Neural cell (in vitro differentiated cells): ENCODE measurements around the gene DEFB116. TPM values are rescaled to one million over a fixed set of nuclear protein-coding genes. Genes with fewer than 3 reads are reported as not detected.

Source experiments
- H2AFZ ChIP-seq: fragments of 200-600, 300-800 bp; sonication (generic), shearing (Covaris generic); 2 replicates; pipeline ENCODE4 v1.6.0; 2014; ENCODE audit warnings: low read depth, mild to moderate bottlenecking, antibody characterized with exemption, low read length, moderate library complexity
- H3F3A ChIP-seq: fragments of 200-600 bp; shearing (Covaris generic); 2 replicates; pipeline ENCODE4 v1.6.1; 2016; ENCODE audit warnings: mild to moderate bottlenecking, moderate library complexity, mixed read lengths, antibody characterized with exemption, low read length; ENCODE audit not compliant: insufficient read depth, poor library complexity, severe bottlenecking
- H3K27ac ChIP-seq: fragments of 200-600, 300-800 bp; sonication (generic), shearing (Covaris generic); 2 replicates; pipeline ENCODE4 v1.5.1; 2014; ENCODE audit warnings: mild to moderate bottlenecking, low read length, moderate library complexity
- H3K27me3 ChIP-seq: fragments of 300-800, 200-600 bp; sonication (generic), shearing (Covaris generic); 2 replicates; pipeline ENCODE4 v1.6.0; 2014; ENCODE audit warnings: mild to moderate bottlenecking, low read depth, low read length, moderate library complexity; ENCODE audit not compliant: insufficient read depth
- H3K36me3 ChIP-seq: fragments of 300-800, 200-600 bp; sonication (generic), shearing (Covaris generic); 2 replicates; pipeline ENCODE4 v1.5.1; 2014; ENCODE audit warnings: mild to moderate bottlenecking, antibody characterized with exemption, low read length, moderate library complexity; ENCODE audit not compliant: insufficient read depth
- H3K4me2 ChIP-seq: fragments of 300-800, 200-600 bp; sonication (generic), shearing (Covaris generic); 2 replicates; pipeline ENCODE4 v1.6.0; 2014; ENCODE audit warnings: mild to moderate bottlenecking, low read length
- H3K4me3 ChIP-seq: fragments of 300-800, 200-600 bp; sonication (generic), shearing (Covaris generic); 2 replicates; pipeline ENCODE4 v1.5.1; 2014; ENCODE audit warnings: mild to moderate bottlenecking, low read length, moderate library complexity
- H3K79me2 ChIP-seq: fragments of 200-600 bp; shearing (Covaris generic); replicated peaks from 2 replicates; pipeline ENCODE4 v1.6.0; 2014; ENCODE audit warnings: mild to moderate bottlenecking, low read length, moderate library complexity; ENCODE audit not compliant: insufficient read depth
- H3K9ac ChIP-seq: fragments of 300-800, 200-600 bp; sonication (generic), shearing (Covaris generic); 2 replicates; pipeline ENCODE4 v1.6.1; 2016; ENCODE audit warnings: mild to moderate bottlenecking, low read length, mixed read lengths
- H3K9me2 ChIP-seq: fragments of 200-600 bp; shearing (Covaris generic); 2 replicates; pipeline ENCODE4 v1.6.1; 2016; ENCODE audit warnings: mild to moderate bottlenecking, low read length, mixed read lengths; ENCODE audit not compliant: insufficient read depth
- H3K9me3 ChIP-seq: fragments of 200-600, 300-800 bp; sonication (generic), shearing (Covaris generic); 2 replicates; pipeline ENCODE4 v1.6.1; 2016; ENCODE audit warnings: mild to moderate bottlenecking, mixed run types, low read length, moderate library complexity, mixed read lengths
- H4K20me1 ChIP-seq: fragments of 200-600 bp; shearing (Covaris generic); 2 replicates; pipeline ENCODE4 v1.6.1; 2016; ENCODE audit warnings: mild to moderate bottlenecking, mixed run types; ENCODE audit not compliant: insufficient read depth
- EP300 ChIP-seq: fragments of 450-650 bp; conservative IDR thresholded peaks from 2 replicates; pipeline ENCODE4 v1.6.1; 2014; ENCODE audit warnings: antibody characterized with exemption, mild to moderate bottlenecking, moderate library complexity; ENCODE audit not compliant: poor library complexity, severe bottlenecking
- EZH2 ChIP-seq: fragments of 200-600, 300-800 bp; shearing (Covaris generic), sonication (generic); IDR thresholded peaks from 2 replicates; pipeline ENCODE4 v1.6.1; 2014; ENCODE audit warnings: antibody characterized with exemption, low read length, borderline replicate concordance, mild to moderate bottlenecking; ENCODE audit not compliant: insufficient read depth, poor library complexity, severe bottlenecking
- MXI1 ChIP-seq: fragments of 450-650 bp; conservative IDR thresholded peaks from 2 replicates; pipeline ENCODE4 v1.6.1; 2014; ENCODE audit warnings: antibody characterized with exemption, mild to moderate bottlenecking; ENCODE audit not compliant: poor library complexity, severe bottlenecking
- POLR2AphosphoS5 ChIP-seq: IDR thresholded peaks from 2 replicates; pipeline ENCODE4 v1.6.1; 2012
- RAD21 ChIP-seq: fragments of 450-650 bp; conservative IDR thresholded peaks from 2 replicates; pipeline ENCODE4 v1.6.1; 2014; ENCODE audit warnings: antibody characterized with exemption, mild to moderate bottlenecking, moderate library complexity
- SMC3 ChIP-seq: fragments of 450-650 bp; conservative IDR thresholded peaks from 2 replicates; pipeline ENCODE4 v1.6.1; 2014; ENCODE audit warnings: antibody characterized with exemption, mild to moderate bottlenecking, moderate library complexity; ENCODE audit not compliant: poor library complexity
- TAF1 ChIP-seq: IDR thresholded peaks from 2 replicates; pipeline ENCODE4 v1.6.1; 2012; ENCODE audit warnings: low read depth
- polyA plus RNA-seq: library from polyadenylated mRNA; depleted of rRNA; stranded (reverse); fragments of >200 nt; gene quantifications from 2 replicates; pipeline ENCODE4 v1.2.3, GENCODE V29; 2014
- TF ChIP-seq, protein P1 (sequence below): IDR thresholded peaks from 2 replicates; pipeline ENCODE4 v1.6.1; 2012; ENCODE audit warnings: borderline replicate concordance
- TF ChIP-seq, protein P2 (sequence below): fragments of 450-650 bp; IDR thresholded peaks from 2 replicates; pipeline ENCODE4 v1.5.1; 2014; ENCODE audit warnings: antibody characterized with exemption, mild to moderate bottlenecking, moderate library complexity; ENCODE audit not compliant: poor library complexity, severe bottlenecking

The DEFB116 gene
- polyA plus RNA-seq, 1 donor from 2014 or later, result not detected

GRCh38 chr20:31260326-31260932 is 48.0 kb downstream of the DEFB116 start:
- TF ChIP-seq MXI1 (no peak), RAD21 (no peak), EZH2 (no peak), SMC3 (no peak), POLR2AphosphoS5 (no peak), TAF1 (no peak), EP300 (no peak)
- TF ChIP-seq, protein P1, sequence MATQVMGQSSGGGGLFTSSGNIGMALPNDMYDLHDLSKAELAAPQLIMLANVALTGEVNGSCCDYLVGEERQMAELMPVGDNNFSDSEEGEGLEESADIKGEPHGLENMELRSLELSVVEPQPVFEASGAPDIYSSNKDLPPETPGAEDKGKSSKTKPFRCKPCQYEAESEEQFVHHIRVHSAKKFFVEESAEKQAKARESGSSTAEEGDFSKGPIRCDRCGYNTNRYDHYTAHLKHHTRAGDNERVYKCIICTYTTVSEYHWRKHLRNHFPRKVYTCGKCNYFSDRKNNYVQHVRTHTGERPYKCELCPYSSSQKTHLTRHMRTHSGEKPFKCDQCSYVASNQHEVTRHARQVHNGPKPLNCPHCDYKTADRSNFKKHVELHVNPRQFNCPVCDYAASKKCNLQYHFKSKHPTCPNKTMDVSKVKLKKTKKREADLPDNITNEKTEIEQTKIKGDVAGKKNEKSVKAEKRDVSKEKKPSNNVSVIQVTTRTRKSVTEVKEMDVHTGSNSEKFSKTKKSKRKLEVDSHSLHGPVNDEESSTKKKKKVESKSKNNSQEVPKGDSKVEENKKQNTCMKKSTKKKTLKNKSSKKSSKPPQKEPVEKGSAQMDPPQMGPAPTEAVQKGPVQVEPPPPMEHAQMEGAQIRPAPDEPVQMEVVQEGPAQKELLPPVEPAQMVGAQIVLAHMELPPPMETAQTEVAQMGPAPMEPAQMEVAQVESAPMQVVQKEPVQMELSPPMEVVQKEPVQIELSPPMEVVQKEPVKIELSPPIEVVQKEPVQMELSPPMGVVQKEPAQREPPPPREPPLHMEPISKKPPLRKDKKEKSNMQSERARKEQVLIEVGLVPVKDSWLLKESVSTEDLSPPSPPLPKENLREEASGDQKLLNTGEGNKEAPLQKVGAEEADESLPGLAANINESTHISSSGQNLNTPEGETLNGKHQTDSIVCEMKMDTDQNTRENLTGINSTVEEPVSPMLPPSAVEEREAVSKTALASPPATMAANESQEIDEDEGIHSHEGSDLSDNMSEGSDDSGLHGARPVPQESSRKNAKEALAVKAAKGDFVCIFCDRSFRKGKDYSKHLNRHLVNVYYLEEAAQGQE, result no peak
- TF ChIP-seq, protein P2, sequence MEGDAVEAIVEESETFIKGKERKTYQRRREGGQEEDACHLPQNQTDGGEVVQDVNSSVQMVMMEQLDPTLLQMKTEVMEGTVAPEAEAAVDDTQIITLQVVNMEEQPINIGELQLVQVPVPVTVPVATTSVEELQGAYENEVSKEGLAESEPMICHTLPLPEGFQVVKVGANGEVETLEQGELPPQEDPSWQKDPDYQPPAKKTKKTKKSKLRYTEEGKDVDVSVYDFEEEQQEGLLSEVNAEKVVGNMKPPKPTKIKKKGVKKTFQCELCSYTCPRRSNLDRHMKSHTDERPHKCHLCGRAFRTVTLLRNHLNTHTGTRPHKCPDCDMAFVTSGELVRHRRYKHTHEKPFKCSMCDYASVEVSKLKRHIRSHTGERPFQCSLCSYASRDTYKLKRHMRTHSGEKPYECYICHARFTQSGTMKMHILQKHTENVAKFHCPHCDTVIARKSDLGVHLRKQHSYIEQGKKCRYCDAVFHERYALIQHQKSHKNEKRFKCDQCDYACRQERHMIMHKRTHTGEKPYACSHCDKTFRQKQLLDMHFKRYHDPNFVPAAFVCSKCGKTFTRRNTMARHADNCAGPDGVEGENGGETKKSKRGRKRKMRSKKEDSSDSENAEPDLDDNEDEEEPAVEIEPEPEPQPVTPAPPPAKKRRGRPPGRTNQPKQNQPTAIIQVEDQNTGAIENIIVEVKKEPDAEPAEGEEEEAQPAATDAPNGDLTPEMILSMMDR, result no peak

GRCh38 chr20:31257364-31257763 is 51.0 kb downstream of the DEFB116 start, which contains the start of gene DEFB115:
DEFB115 (plus strand) TSS chr20:31257664; CDS start chr20:31257664, 0 bp downstream.
- Histone ChIP-seq H3K4me3 (no peak within 1 kb of the TSS), H3K27me3 (no peaks in the 10 kb centered on the region), H3K79me2 (no peaks in the 10 kb centered on the region), H3K9ac (no peak within 1 kb of the TSS), H2AFZ (no peak within 1 kb of the TSS), H4K20me1 (no peaks in the 10 kb centered on the region), H3F3A (no peaks in the 10 kb centered on the region), H3K4me2 (no peak within 1 kb of the TSS), H3K36me3 (no peaks in the 10 kb centered on the region), H3K9me2 (no peaks in the 10 kb centered on the region), H3K9me3 (peaks cover 8% of the 10 kb centered on the region), H3K27ac (no peak within 1 kb of the TSS)
- no peak for TF ChIP-seq RAD21
- no peak for TF ChIP-seq POLR2AphosphoS5
- TF ChIP-seq SMC3, result no peak
- TF ChIP-seq, protein P2, result no peak
- no peak for TF ChIP-seq TAF1
- TF ChIP-seq MXI1, result no peak
- TF ChIP-seq EZH2, result no peak
- TF ChIP-seq EP300, result no peak
- TF ChIP-seq, protein P1, result no peak

More at GRCh38 chr20:31260326-31260932, 48.0 kb downstream of the DEFB116 start:
- Histone ChIP-seq H3K4me3 (no peak overlapping the region), H3F3A (no peaks in the 10 kb centered on the region), H4K20me1 (no peaks in the 10 kb centered on the region), H3K79me2 (no peaks in the 10 kb centered on the region), H3K36me3 (no peaks in the 10 kb centered on the region), H3K4me2 (no peak overlapping the region), H3K9ac (no peak overlapping the region), H3K27me3 (no peaks in the 10 kb centered on the region), H3K27ac (no peak overlapping the region), H3K9me2 (no peaks in the 10 kb centered on the region), H2AFZ (no peak overlapping the region), H3K9me3 (peaks cover 8% of the 10 kb centered on the region)
